H1 (cell line): ENCODE results near the gene TMEM38A. TPM values are rescaled to one million over a fixed set of nuclear protein-coding genes. Genes with fewer than 3 reads are reported as not detected.

Experiments used
- CTCF ChIA-PET: fragments of 300-600 bp; sonication (Branson Sonifier 250); formaldehyde crosslinking; loops from one replicate; lab custom pipeline; 2021; ENCODE audit not compliant: partially characterized antibody; lab: Charles Lee
- POLR2A ChIA-PET: fragments of 300-600 bp; sonication (Branson Sonifier 250); formaldehyde crosslinking; loops from one replicate; lab custom pipeline; 2021; ENCODE audit warnings: inconsistent platforms; ENCODE audit not compliant: partially characterized antibody; lab: Charles Lee
- DNase-seq, 2 experiments: peaks; one replicate each; pipeline versions ENCODE4 v3.0.0 to v3.0.0-alpha.2; 2010 to 2022; ENCODE audit warnings: low spot score in 2 of 2, low read depth in 1 of 2, mixed read lengths in 1 of 2
- FAIRE-seq: peaks from 2 replicates; lab custom pipeline; 2011; peaks lifted over from hg19 to GRCh38; lab: Jason Lieb, UNC
- H2AFZ ChIP-seq: 2 replicates; pipeline ENCODE4 v1.8.1; 2012; ENCODE audit warnings: low read length, inconsistent platforms
- H2AK5ac ChIP-seq: 2 replicates; pipeline ENCODE4 v1.6.1; 2013; ENCODE audit warnings: low read depth, low read length
- H2BK120ac ChIP-seq: replicated peaks from 2 replicates; pipeline ENCODE3; 2013; ENCODE audit warnings: low read depth, low read length, inconsistent platforms
- H2BK12ac ChIP-seq: 2 replicates; pipeline ENCODE4 v1.6.1; 2013; ENCODE audit warnings: low read depth, low read length
- H2BK15ac ChIP-seq: 2 replicates; pipeline ENCODE4 v1.6.1; 2013; ENCODE audit warnings: low read length
- H2BK20ac ChIP-seq: 2 replicates; pipeline ENCODE4 v1.6.1; 2013; ENCODE audit warnings: low read length
- H2BK5ac ChIP-seq: 2 replicates; pipeline ENCODE4 v1.6.1; 2013; ENCODE audit warnings: low read depth, low read length
- H3K14ac ChIP-seq: 2 replicates; pipeline ENCODE4 v1.6.1; 2013; ENCODE audit warnings: inconsistent platforms; ENCODE audit not compliant: insufficient read length
- H3K18ac ChIP-seq: 2 replicates; pipeline ENCODE4 v1.6.1; 2013; ENCODE audit warnings: low read length; ENCODE audit errors: extremely low read depth
- H3K23ac ChIP-seq: 2 replicates; pipeline ENCODE4 v1.6.1; 2013; ENCODE audit warnings: inconsistent platforms; ENCODE audit not compliant: insufficient read length
- H3K23me2 ChIP-seq: 2 replicates; pipeline ENCODE4 v1.6.1; 2013; ENCODE audit warnings: low read depth, low read length
- H3K27ac ChIP-seq: 2 replicates; pipeline ENCODE4 v1.6.1; 2011; ENCODE audit warnings: low read depth, low read length, inconsistent platforms
- H3K27me3 ChIP-seq, 4 experiments: replicated peaks in 1 of 4; 1 replicate in 1 of 4; 2 replicates in 3 of 4; pipeline versions ENCODE4 v1.6.1 to v1.8.1; 2011 to 2013; ENCODE audit warnings: low read length in 3 of 4, mild to moderate bottlenecking in 3 of 4, inconsistent platforms in 2 of 4, mixed read lengths in 2 of 4, moderate library complexity in 1 of 4; ENCODE audit not compliant: control insufficient read depth in 3 of 4, insufficient read depth in 3 of 4; ENCODE audit errors: extremely low read depth in 1 of 4
- H3K36me3 ChIP-seq, 4 experiments: 2 replicates each; pipeline versions ENCODE4 v1.6.1 to v1.8.1; 2011 to 2013; ENCODE audit warnings: mild to moderate bottlenecking in 4 of 4, low read length in 3 of 4, moderate library complexity in 2 of 4, control low read depth in 1 of 4, inconsistent platforms in 1 of 4; ENCODE audit not compliant: insufficient read depth in 4 of 4, control insufficient read depth in 2 of 4
- H3K4ac ChIP-seq: replicated peaks from 2 replicates; pipeline ENCODE3; 2013; ENCODE audit warnings: low read length, low read depth, mixed read lengths, inconsistent platforms; ENCODE audit not compliant: insufficient read length
- H3K4me1 ChIP-seq, 4 experiments: replicated peaks in 1 of 4; 1 replicate in 1 of 4; 2 replicates in 3 of 4; pipeline versions ENCODE4 v1.6.1 to v1.8.1; 2011 to 2013; ENCODE audit warnings: low read length in 3 of 4, inconsistent platforms in 2 of 4, mixed read lengths in 1 of 4; ENCODE audit not compliant: insufficient read depth in 4 of 4, control insufficient read depth in 3 of 4
- H3K4me2 ChIP-seq, 2 experiments: 2 replicates each; pipeline versions ENCODE4 v1.6.1 to v1.8.1; 2011 to 2013; ENCODE audit warnings: low read depth in 2 of 2, low read length in 2 of 2, control low read depth in 1 of 2, inconsistent platforms in 1 of 2, mild to moderate bottlenecking in 1 of 2; ENCODE audit not compliant: insufficient read depth in 1 of 2
- H3K4me3 ChIP-seq, 4 experiments: fragments of 200-600, 300-600 bp in 1 of 4; sonication (generic), shearing (Covaris generic), sonication (Bioruptor Twin) in 1 of 4; 2 replicates each; pipeline versions ENCODE4 v1.5.1 to v1.8.1; 2011 to 2016; ENCODE audit warnings: low read length in 4 of 4, low read depth in 3 of 4, control low read depth in 2 of 4, inconsistent platforms in 2 of 4, mild to moderate bottlenecking in 2 of 4, mixed read lengths in 1 of 4, moderate library complexity in 1 of 4; ENCODE audit not compliant: insufficient read depth in 2 of 4; ENCODE audit errors: extremely low read depth in 1 of 4
- H3K56ac ChIP-seq: replicated peaks from 2 replicates; pipeline ENCODE3; 2013; ENCODE audit warnings: low read depth, mild to moderate bottlenecking, mixed read lengths, low read length, inconsistent platforms; ENCODE audit not compliant: insufficient read length
- H3K79me1 ChIP-seq: 2 replicates; pipeline ENCODE4 v1.6.1; 2013; ENCODE audit warnings: low read depth, low read length, control low read depth
- H3K79me2 ChIP-seq, 2 experiments: 2 replicates each; pipeline versions ENCODE4 v1.6.1 to v1.8.1; 2012 to 2013; ENCODE audit warnings: low read length in 2 of 2, mild to moderate bottlenecking in 2 of 2, inconsistent platforms in 1 of 2; ENCODE audit not compliant: insufficient read depth in 2 of 2, control insufficient read depth in 1 of 2
- H3K9ac ChIP-seq, 4 experiments: replicated peaks in 1 of 4; 1 replicate in 1 of 4; 2 replicates in 3 of 4; pipeline versions ENCODE4 v1.6.1 to v1.8.1; 2011 to 2013; ENCODE audit warnings: low read depth in 3 of 4, low read length in 3 of 4, control low read depth in 2 of 4, mild to moderate bottlenecking in 2 of 4, moderate library complexity in 2 of 4, inconsistent platforms in 1 of 4; ENCODE audit errors: extremely low read depth in 1 of 4
- H3K9me3 ChIP-seq, 2 experiments: 2 replicates each; pipeline versions ENCODE4 v1.6.1 to v1.8.1; 2012 to 2013; ENCODE audit warnings: mild to moderate bottlenecking in 2 of 2, moderate library complexity in 2 of 2, control low read depth in 1 of 2, inconsistent platforms in 1 of 2, low read depth in 1 of 2, low read length in 1 of 2, mixed read lengths in 1 of 2; ENCODE audit not compliant: insufficient read depth in 2 of 2
- H4K20me1 ChIP-seq, 2 experiments: replicated peaks in 1 of 2; 2 replicates each; pipeline versions ENCODE3 to v1.8.1; 2011 to 2013; ENCODE audit warnings: inconsistent platforms in 2 of 2, low read length in 2 of 2, mild to moderate bottlenecking in 1 of 2; ENCODE audit not compliant: insufficient read depth in 2 of 2, control insufficient read depth in 1 of 2
- H4K5ac ChIP-seq: 2 replicates; pipeline ENCODE4 v1.6.1; 2013; ENCODE audit warnings: low read length, low read depth, mixed read lengths, inconsistent platforms; ENCODE audit not compliant: insufficient read length
- H4K8ac ChIP-seq: 2 replicates; pipeline ENCODE4 v1.8.0; 2013; ENCODE audit warnings: mild to moderate bottlenecking, moderate library complexity, low read length, inconsistent platforms; ENCODE audit not compliant: insufficient read depth; ENCODE audit errors: extremely low read depth
- H4K91ac ChIP-seq: replicated peaks from 2 replicates; pipeline ENCODE3; 2013; ENCODE audit warnings: low read length, mixed read lengths, inconsistent platforms; ENCODE audit not compliant: insufficient read length
- BCL11A ChIP-seq, 2 experiments: IDR thresholded peaks; one replicate each; pipeline ENCODE4 v1.6.1; 2011; ENCODE audit warnings: low read depth in 2 of 2, low read length in 2 of 2, mild to moderate bottlenecking in 2 of 2
- CEBPB ChIP-seq: IDR thresholded peaks from 2 replicates; pipeline ENCODE4 v1.6.1; 2012; ENCODE audit warnings: low read depth, low read length
- CHD2 ChIP-seq: IDR thresholded peaks from 2 replicates; pipeline ENCODE4 v1.6.1; 2012; ENCODE audit warnings: low read length, improper control_type of control experiment
- CTBP2 ChIP-seq: IDR thresholded peaks from 2 replicates; pipeline ENCODE4 v1.7.0; 2011; ENCODE audit warnings: borderline replicate concordance, mild to moderate bottlenecking, moderate library complexity, mixed read lengths, low read length; ENCODE audit not compliant: insufficient read depth, insufficient read length
- POLR2A ChIP-seq, 2 experiments: IDR thresholded peaks; 1 replicate in 1 of 2; 2 replicates in 1 of 2; pipeline ENCODE4 v1.6.1; 2011; ENCODE audit warnings: low read depth in 2 of 2, low read length in 2 of 2, mild to moderate bottlenecking in 2 of 2; ENCODE audit errors: control extremely low read depth in 1 of 2
- POLR2AphosphoS5 ChIP-seq: IDR thresholded peaks from 2 replicates; pipeline ENCODE4 v1.6.1; 2011; ENCODE audit warnings: low read depth, low read length
- RFX5 ChIP-seq: IDR thresholded peaks from 2 replicates; pipeline ENCODE4 v1.6.1; 2011; ENCODE audit warnings: low read depth, low read length, improper control_type of control experiment, borderline replicate concordance
- SP1 ChIP-seq: IDR thresholded peaks from 2 replicates; pipeline ENCODE4 v1.6.1; 2011; ENCODE audit warnings: low read depth, low read length
- USF2 ChIP-seq: IDR thresholded peaks from 2 replicates; pipeline ENCODE4 v1.6.1; 2011; ENCODE audit warnings: low read length, improper control_type of control experiment
- WGBS, 2 experiments: shearing (Covaris generic) in 1 of 2; methylation state at CpG; one replicate each; pipeline versions ENCODE4 v1.1.6 to v1.1.7; 2013 to 2015; ENCODE audit warnings: low lambda C conversion rate in 2 of 2, mixed read lengths in 2 of 2, inconsistent platforms in 1 of 2, low coverage in 1 of 2, missing lambda C conversion rate in 1 of 2; ENCODE audit not compliant: insufficient replicate concordance in 2 of 2, insufficient coverage in 1 of 2, insufficient read length in 1 of 2; ENCODE audit errors: extremely low coverage in 1 of 2, missing lambda C conversion rate in 1 of 2; 5-methylcytosine and 5-hydroxymethylcytosine counted together
- polyA plus RNA-seq, 7 experiments: library from polyadenylated mRNA; depleted of rRNA in 3 of 7; stranded (reverse) in 5 of 7; unstranded in 2 of 7; fragments of >200 nt in 5 of 7; fragments of 200-250 nt in 2 of 7; gene quantifications; 1 replicate in 5 of 7; 2 replicates in 1 of 7; 4 replicates in 1 of 7; pipeline versions ENCODE4 v1.2.1 to v1.2.3, GENCODE V29; 2011 to 2013; ENCODE audit warnings: missing spikeins in 2 of 7, mixed read lengths in 2 of 7
- total RNA-seq: library from RNA; stranded (reverse); fragmentation: NEBNext Ultra II Directional; extraction: Animal tissue kit (Norgen Biotek cat#: 25700); gene quantifications from 2 replicates; pipeline ENCODE4 v1.2.1, GENCODE V29; 2021

The TMEM38A gene
- total and polyA plus RNA-seq, 2 of the 8 experiments (the other 6 are each of a cell fraction or from before 2014, with no cell fraction given), result 8.9 to 9.2 TPM

GRCh38 chr19:16654140-16654539, 6.8 kb upstream of the TMEM38A start:
- DNase-seq, result no peak
- no peak overlapping the region for H2BK12ac ChIP-seq
- H3K9me3 ChIP-seq, result no peaks in the 10 kb centered on the region
- peaks cover 25 to 83% (median 53%) of the 10 kb centered on the region in 4 experiments for H3K36me3 ChIP-seq
- no peak overlapping the region for H3K23ac ChIP-seq
- no peak overlapping the region for H3K4me3 ChIP-seq
- H4K91ac ChIP-seq, result no peak overlapping the region
- no peak overlapping the region for H3K4me2 ChIP-seq
- no peaks in the 10 kb centered on the region for H3K27me3 ChIP-seq
- H2BK5ac ChIP-seq, result no peak overlapping the region
- no peak overlapping the region for H3K56ac ChIP-seq
- 97% methylated on average over 3 of the region's 3 CpGs; no CpG with 5 or more reads in 1 of the 2 experiments for WGBS, 2 experiments
- H2AFZ ChIP-seq, result no peak overlapping the region
- no peak overlapping the region for H2AK5ac ChIP-seq
- peaks cover 9 to 28% of the 10 kb centered on the region in 2 experiments for H3K79me2 ChIP-seq
- POLR2A ChIA-PET, result interaction anchor here (1.0 to 2.0 kb wide), 5 partner anchors 9 to 153 kb away, joined by 3 to 13 read pairs (median 4); no protein-coding TSS in a partner anchor
- H3K4me1 ChIP-seq, result peaks cover 0 to 3% (median 0%) of the 10 kb centered on the region in 4 experiments; a peak in 2 of 7 replicates
- H4K20me1 ChIP-seq, result peaks cover 8 to 21% of the 10 kb centered on the region in 2 experiments
- no peak overlapping the region for H4K8ac ChIP-seq
- H2BK20ac ChIP-seq, result no peak overlapping the region
- peak in 1 of 2 experiments; percentile 35; a peak in 1 of 3 replicates for TF ChIP-seq POLR2A (IDR thresholded peaks at IDR 0.05; ENCODE audit: control extremely low read depth in 1 of 2, low read depth in 2 of 2, low read length in 2 of 2)
- TF ChIP-seq RFX5, result no peak
- no peak for TF ChIP-seq CTBP2
- no peak for TF ChIP-seq BCL11A (IDR thresholded peaks at IDR 0.05; ENCODE audit: low read depth in 2 of 2, low read length in 2 of 2)
- TF ChIP-seq POLR2AphosphoS5, result no peak
- TF ChIP-seq USF2, result peak; percentile 84
- peak; percentile 23; the same call in 1 of the 2 replicates for TF ChIP-seq SP1
- 0 out of 2 replicates have a peak, but pooled peaks have one; percentile 49 for TF ChIP-seq CHD2
- TF ChIP-seq CEBPB, result no peak
- TF ChIP-seq, all 59 proteins: peak for 4
- Histone ChIP-seq H2BK15ac (no peak overlapping the region), H3K79me1 (peaks cover 11% of the 10 kb centered on the region), H3K9ac (no peak overlapping the region), H3K18ac (no peak overlapping the region), H3K4ac (no peak overlapping the region), H3K14ac (no peak overlapping the region), H3K27ac (no peak overlapping the region), H3K23me2 (no peaks in the 10 kb centered on the region), H2BK120ac (no peak overlapping the region), H4K5ac (no peak overlapping the region)
- CTCF ChIA-PET, result interaction anchor here (1.3 kb wide), 1 partner anchor 8 kb away, joined by 3 read pairs; no protein-coding TSS in a partner anchor
- FAIRE-seq, result no peak
